ENCODE data around the gene TBC1D2B. TPM values are rescaled to one million over a fixed set of nuclear protein-coding genes. Genes with fewer than 3 reads are reported as not detected.
A peak's percentile ranks its signal among the peaks of the same experiment; 100 is the strongest.

The TBC1D2B gene
- total RNA-seq, 1 donor from 2014 or later: 24.4 TPM

DNA sequence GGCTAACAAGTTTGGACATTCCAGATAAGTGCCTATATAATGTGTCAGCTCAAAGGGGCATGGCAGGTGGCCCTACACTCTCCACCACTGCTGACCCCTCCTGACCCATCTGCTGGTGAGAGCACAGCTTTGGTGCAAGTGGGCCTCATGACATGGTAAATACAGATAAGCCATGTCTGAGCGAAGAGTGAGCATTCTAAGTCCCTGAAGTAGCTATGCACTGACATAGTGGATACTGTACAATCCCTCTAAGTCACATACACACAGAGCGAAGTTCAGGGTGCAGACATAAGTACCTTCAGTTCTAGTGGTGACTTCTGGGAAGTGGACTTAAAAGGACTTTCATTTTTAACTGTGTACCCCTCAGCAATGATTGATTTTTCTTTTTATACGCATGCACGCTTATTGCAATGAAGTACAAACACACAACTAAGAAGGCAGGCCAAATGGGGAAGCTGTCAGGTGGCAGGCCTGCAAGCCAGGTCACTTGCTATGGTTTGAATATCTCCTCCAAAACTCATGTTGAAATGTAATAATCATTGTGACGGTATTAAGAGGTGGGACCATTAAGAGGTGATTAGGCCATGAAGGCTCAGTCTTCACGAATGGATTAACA, 41.5 kb downstream of the TBC1D2B start:
- DNase-seq (ENCODE audit: low read depth): no peak

DNA sequence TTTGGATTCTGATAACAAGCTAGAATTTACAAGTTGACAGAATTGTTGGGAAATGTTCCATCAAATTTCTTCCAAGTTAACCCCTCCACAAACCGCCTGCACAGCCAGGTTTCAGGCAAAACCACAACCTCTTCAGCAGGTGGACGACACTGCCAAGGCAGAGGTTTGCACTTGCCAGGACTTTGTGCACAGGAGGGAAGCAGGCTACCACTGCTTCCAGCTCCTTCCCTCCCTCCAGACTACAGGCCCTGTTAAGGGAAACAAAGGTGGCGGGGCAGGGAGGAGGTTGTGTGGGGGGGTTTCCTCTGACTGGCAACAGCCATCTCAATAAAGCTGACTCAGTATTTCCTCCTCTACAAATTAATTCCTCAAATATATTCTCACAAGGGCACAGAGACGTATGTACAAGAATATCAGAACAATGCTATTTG, 42.2 kb downstream of the TBC1D2B start:
- no peak for DNase-seq (ENCODE audit: low read depth)

DNA sequence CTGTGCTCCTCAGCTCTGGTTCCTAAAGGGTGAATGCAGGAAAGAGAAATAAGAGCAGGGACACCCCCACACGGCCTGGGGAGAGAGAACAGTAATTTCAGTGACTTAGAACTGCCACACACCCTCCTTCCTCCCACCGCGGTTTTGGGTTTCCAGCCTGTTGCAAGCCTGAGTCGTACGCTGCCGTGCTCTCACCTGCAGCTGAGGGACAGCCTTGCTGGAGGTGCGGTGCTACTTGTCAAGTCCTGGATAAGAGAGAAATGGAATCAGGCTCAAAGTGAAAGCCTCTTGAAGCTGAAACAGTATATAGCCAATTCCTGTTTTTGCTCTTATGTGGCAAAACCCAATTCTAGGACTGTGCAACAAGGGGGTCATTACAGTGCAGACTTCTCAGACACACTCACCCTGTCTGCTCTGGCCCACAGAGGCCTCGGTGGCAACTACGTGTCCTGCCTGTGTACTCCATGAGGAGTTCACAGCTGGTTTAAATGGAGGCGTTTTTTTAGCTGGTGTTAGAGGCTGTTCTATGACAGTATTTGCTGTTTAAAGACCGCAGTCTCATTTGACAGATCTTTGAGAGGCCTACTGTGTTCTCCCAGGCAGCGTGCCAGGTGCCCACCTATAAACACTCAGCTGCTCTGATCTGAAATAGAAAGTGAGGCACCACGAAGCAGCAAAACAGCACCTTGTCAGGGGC, 42.9 kb downstream of the TBC1D2B start:
- DNase-seq (ENCODE audit: low read depth): peak; percentile 30

DNA sequence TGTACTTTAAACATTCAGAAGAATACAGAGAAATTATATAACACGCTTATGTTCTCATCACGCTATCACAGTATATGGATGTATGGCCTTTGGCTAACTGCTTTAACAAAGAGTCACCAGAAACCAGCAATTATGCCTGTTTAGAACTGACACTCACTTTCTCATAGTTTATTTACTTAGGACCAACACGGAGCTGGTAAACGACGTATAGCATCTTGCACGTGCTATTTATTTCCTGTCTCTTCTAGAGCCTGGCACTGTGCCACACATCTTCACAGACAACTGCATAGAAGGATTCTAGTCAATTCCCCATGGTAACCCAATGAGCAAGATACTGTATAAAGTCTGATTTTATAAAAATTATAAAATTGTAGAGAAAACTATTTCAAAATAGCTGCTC, 43.6 kb downstream of the TBC1D2B start:
- no peak for DNase-seq (ENCODE audit: low read depth)

DNA sequence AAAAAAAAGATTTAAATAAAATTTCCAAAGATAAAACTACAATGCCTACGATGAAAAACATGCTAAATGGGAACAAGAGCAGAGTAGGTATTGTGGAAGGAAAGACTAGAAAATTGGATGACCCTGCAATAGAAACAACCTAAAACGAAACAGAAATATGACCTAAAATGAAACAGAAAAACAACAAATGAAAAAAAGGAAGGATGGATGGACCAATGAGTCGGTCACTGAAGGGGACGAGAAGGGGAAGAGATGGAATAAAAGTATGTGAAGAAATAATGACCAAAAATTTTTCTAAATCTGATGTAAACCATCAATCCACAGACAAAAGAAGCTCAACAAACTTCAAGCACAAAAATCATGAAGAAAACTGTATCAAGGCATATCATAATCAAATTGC, 44.8 kb downstream of the TBC1D2B start:
- no peak for DNase-seq (ENCODE audit: low read depth)

DNA sequence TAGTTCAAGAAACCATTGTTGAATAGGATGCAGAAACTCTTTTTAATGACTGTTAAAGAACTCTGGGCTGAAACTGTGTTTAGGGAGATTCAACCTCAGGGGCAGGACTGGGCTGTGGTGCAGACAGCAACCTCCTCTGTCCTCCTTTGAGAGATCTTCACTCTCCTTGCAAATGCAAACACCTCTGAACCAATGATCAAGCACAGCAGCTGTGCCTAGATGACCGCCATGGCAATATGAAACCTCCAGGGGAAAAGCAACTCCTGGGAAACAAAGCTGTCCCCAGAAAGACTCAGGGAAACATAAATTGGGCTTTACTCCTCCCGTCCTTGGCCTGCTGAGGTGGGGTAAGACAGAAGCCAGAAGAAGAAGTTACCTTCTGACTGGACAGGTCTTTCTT, 52.6 kb downstream of the TBC1D2B start:
- peak; percentile 58 for DNase-seq (ENCODE audit: low read depth)

DNA sequence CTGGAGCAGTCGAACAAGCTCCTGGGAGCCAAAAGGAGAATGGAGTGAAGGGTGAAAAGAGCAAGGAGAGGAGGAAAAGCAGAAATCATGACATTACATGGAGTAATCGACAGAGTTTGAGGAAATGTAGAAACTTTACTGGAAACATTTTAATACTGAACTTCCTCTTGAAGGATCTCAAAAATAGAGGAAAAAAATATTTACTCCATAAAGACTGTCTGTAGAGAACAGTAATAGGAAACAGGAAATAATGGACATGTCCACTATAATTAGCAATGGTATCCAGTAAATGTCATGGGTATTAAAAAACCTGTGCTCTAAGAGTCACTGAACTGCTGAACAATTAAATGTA, 53.0 kb downstream of the TBC1D2B start:
- DNase-seq (ENCODE audit: low read depth): no peak

DNA sequence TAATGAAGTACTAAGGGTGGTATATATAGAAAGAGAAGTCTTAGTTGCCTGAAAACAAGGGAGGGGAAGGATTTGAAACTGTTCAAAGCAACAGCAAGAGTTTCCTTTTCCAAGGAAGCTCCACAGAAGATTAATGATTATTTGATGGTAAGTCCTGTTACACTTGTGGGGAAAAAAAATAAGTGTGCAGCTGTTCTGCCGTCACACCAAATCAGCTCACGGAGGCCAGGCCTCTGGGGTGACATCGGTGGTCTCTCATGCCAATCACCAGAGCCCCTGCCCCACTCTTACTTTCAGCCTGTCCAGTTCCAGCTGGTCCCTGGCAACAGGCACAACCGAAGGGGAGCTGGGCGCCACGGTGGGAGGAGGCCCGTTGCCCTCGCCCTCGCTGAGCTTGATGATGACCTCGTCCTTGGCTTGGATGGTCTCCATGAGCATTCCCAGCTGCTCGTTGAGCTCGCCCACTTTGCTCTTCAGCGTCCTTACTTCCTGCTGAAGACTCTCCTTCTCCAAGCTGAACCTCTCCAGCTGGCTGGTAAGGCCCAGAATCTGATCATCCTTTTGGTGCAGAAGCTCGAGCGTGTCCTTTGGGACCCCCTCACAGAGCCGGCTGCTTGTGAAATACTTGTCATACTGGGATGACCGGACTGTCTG, 53.5 kb downstream of the TBC1D2B start:
- DNase-seq (ENCODE audit: low read depth): peak; percentile 97

DNA sequence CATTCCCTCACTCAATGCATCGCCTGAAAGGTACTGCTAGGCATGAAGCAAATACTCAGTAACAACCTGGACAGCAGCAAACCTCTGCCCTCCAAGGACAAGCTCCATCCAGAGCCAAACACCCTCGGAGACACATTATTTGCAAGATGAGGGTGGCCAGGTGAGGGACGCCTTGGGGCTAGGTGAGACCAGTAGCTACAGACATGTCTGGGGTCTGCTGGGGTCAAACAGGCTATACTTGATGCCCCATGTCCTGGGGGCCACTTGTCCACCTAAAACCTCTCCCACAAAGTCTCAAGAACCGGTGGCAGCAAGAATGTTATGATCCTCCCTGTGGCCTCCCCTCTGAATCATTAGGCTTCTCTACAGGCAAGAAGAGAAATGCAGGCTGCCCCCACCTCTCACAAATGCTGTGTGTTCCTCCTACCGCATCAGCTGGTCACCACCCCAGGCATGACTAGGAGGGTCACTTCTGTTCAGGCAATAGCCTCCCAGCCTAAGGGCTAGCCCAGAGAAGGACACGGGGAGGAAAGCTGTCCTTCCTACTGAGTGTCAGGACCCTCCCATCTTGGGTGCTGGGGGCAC, 54.3 kb downstream of the TBC1D2B start:
- DNase-seq (ENCODE audit: low read depth): peak; percentile 57

DNA sequence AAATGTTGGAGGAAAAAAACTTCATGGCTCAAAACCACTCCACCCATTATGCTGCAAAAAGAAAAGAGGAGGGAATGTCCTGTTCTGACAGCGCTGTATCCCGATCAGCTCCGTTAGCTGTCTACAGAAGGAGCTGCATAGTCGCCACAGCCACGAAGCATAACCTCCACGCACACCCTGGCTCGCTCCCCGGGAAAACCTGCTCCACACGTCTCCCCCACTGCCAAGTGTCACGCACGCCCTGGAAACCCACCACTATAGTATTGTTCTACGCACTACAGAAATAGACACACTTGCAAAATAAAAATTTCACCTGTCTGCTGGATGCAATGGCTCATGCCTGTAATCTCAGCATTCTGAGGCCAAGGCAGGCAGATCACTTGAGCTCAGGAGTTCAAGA, 55.8 kb downstream of the TBC1D2B start:
- no peak for DNase-seq (ENCODE audit: low read depth)

DNA sequence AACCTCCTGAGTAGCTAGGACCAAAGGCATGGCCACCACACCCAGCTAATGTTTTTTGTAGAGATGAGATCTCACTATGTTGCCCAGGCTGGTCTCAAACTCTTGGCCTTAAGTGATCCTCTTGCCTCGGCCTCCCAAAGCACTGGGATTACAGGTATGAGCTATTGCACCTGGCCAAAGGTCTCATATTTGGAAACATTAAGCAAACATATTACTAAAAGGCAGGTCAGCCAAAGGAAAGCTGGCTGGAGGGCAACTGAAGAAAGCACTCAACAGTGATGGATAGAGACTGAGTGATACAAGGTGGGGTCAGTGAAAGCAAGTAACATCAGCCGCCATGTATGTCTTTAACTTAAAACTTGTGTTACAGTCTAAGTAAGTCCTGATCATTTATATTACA, 57.5 kb downstream of the TBC1D2B start:
- no peak for DNase-seq (ENCODE audit: low read depth)

DNA sequence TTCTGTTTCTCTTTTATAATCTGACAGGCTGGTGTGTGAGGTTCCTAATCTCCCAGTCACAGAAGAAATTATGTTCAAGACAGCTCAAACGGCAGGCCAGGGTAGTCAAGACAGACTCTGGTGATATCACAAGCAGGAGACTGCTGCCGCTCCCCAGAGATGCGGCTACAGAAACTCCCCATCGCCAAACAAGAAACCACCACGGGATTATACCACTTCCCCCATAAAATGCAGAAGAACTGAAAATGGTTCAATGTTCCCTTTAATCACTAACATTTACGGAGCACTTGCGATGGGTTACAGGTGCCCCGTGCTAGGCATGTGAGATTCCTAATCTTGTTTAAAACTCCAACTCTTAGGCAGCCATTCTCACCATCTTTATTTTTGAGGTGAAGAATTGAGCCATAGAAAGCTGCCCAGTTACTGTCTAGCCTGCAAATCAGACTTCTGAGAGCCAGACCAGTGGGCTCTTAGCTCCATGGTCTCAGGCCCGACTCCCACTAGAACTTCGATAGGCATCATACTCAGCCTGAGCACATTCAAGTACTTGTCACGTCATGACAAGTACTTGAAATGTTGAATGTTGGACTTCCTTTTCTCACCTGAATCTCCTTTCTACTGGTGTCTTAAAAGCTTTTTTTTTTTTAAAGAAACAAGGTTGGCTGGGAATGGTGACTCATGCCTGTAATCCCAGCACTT, 58.4 kb downstream of the TBC1D2B start:
- DNase-seq (ENCODE audit: low read depth): no peak

DNA sequence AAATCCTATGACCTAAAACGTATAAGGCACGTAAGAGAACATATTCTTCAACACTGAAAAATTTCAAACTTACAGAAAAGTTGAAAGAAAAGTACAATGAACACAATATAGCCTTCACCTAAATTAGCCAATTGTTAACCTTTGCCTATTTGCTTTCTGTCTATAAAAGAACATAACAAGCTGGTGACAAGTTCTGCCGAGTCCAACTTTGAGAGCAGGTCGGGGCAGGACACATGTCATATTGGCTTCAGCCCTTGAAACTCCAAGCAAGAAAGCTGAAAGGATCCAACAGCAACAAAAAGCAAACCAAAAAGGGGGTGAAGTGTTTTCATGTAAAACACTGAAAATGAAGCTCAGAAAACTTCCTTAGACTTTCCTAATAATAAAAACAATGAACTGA, 59.1 kb downstream of the TBC1D2B start:
- DNase-seq (ENCODE audit: low read depth): no peak

DNA sequence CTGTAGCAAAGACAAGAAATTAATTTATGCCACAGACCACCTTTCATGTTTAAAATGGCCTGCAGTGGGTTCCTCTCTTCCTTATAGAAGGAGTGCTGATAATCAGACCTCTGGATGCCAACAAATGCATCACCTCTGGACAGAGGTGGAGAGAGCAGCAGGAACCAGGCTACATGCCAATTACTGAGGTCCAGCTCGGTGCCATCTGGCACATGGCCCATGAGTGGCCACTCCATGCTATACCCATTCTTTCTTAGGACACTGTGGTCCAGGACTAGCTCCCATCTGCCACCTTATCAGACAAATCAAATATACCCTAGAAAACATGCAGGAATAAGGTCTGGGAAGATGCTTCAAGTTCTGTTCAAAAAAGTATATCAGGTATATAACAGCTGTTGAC, 60.7 kb downstream of the TBC1D2B start:
- no peak for DNase-seq (ENCODE audit: low read depth)

DNA sequence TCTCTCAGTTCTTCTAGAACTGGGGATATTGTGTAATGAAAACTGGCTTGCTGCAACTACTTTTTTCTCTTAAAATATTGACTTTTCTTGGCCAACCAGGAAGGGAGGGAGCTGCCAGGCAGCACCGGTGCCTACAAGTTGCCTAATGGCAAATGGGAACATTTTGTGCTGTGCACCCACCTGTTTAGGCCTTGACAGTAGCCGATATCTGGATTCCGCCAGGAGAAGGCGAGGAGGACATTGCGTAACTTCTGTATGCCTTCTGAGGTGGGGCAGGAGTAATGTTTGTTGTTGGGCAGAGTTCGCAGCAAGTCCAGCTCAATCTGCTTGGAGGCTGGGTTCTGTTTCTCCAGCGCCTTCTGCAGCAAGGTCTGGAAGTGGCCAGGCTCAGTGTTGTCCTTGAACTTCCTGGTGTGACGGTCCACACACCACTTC, 64.9 kb downstream of the TBC1D2B start:
- DNase-seq (ENCODE audit: low read depth): no peak

DNA sequence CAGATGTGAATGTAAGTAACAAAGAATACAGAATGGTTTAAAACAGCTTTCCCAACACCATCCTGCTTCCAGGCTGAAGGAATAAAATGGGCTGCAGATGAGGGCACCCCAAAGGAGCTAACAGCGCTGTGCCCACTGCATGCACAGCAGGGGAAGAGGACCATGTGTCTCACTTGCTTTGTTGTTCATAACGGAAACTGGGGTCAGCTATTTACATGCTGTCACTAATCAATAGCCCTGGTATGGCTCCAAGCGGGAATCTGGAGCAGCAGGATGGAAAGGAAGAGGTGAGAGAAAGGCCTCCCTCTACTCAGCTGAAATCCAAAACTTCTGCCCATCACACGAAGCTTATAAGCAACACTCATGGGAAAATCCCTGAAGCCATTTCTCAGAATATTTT, 67.4 kb downstream of the TBC1D2B start:
- DNase-seq (ENCODE audit: low read depth): no peak

DNA sequence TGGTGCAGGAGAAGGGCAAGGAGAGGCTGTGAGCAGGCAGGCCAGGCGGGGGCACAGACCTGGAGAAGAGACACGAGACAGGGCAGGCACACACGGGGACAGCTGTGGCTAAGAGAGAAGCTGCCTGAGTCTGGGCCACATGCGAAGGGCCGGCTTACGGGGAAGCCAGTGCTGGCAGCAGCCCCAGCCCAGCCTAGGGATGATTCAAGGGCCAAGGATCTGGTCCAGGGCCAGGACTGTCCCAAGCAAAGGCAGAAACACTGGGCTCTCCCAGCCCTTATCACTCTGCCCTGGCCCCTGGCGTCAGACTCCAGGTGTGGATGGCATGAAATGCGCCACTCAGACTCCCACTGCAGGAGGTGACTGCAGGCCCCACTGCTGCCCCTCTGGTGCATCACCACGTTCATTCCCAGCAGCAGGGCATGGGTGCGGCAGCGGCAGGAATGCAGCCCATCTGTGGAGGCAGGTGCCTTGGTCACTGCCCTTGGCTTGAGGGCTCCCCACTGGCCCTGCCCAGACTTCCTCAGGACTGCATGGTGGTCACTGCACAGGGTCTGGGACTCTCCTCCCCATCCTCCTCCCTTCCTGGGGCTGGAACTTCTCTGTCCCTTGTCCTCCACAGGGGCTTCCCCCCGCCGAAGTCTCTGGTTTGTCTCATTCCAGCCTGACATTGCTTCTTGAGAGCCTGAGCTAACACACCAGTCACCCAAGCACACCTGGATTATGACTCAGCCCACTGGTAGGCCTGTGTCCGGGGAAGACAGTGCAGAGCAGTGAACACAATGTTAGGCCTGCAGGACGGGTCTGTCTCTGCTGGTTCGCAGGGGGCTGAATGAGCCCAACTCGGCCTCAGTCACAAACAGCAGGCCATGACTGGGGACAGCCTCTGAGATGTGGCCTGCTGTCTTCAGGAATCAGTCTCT, 69.3 kb downstream of the TBC1D2B start:
- peak; percentile 95 for DNase-seq (ENCODE audit: low read depth)

DNA sequence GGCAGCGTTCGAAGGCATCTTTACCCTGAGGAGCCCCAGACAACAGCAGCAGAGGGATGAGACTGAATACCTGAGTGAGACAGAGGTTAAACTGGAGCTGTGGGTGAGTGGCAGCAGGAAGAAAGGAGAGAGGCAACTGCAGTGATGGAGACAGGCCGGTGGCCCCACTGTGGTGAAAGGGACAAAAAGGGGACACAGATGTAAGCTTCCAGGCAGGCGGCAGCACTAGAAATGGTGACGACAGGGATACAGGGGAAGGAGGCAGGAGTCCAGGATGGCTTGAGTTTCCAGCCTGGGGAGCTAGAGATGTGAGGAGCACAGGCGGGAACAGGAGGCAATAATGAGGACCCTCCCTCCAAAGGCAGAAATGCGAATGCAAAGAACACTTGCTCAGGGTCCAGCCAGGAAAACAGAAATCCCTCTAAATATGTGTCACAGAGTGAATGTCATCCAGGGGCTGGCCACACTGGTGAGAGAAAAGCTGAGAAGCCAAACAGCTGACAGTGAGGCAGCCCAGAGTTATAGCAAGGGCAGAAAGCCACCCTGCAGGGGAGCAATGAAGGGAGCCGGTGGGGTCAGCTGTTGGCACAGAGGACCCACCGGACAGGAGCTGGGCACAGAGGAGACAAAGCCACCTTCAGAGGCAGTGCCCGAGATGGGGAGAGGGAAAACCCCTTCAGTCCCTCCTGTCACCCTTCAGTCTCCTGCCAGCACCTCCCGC, 70.1 kb downstream of the TBC1D2B start:
- DNase-seq (ENCODE audit: low read depth): peak; percentile 77

DNA sequence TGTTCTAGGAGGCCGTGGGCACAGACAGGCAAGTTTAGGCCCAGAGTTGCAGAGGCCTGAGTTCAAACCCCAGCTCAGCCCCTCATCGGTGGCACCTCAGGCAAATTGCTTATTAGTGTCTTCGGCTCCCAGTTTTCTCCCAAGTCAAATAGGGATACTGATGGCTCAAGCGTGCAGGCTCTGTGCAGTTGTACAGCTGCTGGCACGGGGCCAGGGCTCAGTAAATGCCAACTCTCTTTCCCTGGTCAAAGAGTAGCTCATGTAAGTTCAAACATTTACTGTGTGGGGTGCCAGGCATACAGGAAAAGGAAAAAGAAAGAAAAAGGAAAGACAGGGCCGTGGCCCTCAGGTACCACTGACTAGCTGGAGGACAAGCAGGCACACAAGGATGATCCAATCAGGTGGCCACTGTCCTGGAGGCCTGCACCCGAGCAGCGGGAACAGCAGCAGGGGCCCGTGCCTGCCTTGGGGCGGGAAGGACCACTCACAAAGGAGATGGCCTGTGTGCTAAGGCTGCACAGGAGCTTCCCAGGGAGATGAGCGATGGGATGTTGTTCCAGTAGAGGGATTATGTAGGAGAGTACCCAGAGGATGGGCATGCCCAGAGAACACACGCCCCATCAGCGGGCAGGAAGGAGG, 70.8 kb downstream of the TBC1D2B start:
- no peak for DNase-seq (ENCODE audit: low read depth)
